PC-3 (cell line): Measurements from ENCODE around the gene VDAC1. TPM values are rescaled to one million over a fixed set of nuclear protein-coding genes. Genes with fewer than 3 reads are reported as not detected.

Source experiments
- ATAC-seq: fragments of 200-7000 bp; cut with Tn5 transposase; 2 replicates; pipeline ENCODE4 v1.9.1; 2020; ENCODE audit warnings: mild to moderate bottlenecking, moderate library complexity
- BruUV-seq: library from RNA; stranded (reverse); fragments of 400-500 nt; replicated peaks from 2 replicates; lab custom pipeline; 2021; lab: Mats Ljungman, UMichigan
- CTCF ChIA-PET: fragments of 300-600 bp; sonication (Branson Sonifier 250); formaldehyde crosslinking; loops from one replicate; lab custom pipeline; 2022; ENCODE audit warnings: antibody characterized with exemption; lab: Charles Lee
- POLR2A ChIA-PET: fragments of 300-600 bp; sonication (Branson Sonifier 250); formaldehyde crosslinking; loops from one replicate; lab custom pipeline; 2022; ENCODE audit warnings: antibody characterized with exemption; ENCODE audit not compliant: unreplicated experiment; lab: Charles Lee
- DNase-seq: peaks from one replicate; pipeline ENCODE4 v3.0.0-alpha.2; 2015
- H2AFZ ChIP-seq: fragments of 300-600 bp; sonication (generic); 2 replicates; pipeline ENCODE4 v1.6.0; 2016; ENCODE audit warnings: antibody characterized with exemption, low read length
- H3F3A ChIP-seq: fragments of 300-600 bp; sonication (generic); one replicate; pipeline ENCODE4 v1.6.0; 2017; ENCODE audit warnings: antibody characterized with exemption, low read length, control low read depth, mild to moderate bottlenecking; ENCODE audit not compliant: unreplicated experiment
- H3K27ac ChIP-seq: fragments of 300-600 bp; sonication (generic); 2 replicates; pipeline ENCODE4 v1.5.1; 2016; ENCODE audit warnings: mild to moderate bottlenecking, low read length
- H3K27me3 ChIP-seq: fragments of 300-600 bp; sonication (generic); 2 replicates; pipeline ENCODE4 v1.6.1; 2016; ENCODE audit warnings: low read length, mixed read lengths
- H3K36me3 ChIP-seq: fragments of 300-600 bp; sonication (generic); 2 replicates; pipeline ENCODE4 v1.6.1; 2016; ENCODE audit warnings: low read depth, mixed run types, low read length, mixed read lengths
- H3K4me1 ChIP-seq: fragments of 300-600 bp; sonication (generic); 2 replicates; pipeline ENCODE4 v1.5.1; 2016; ENCODE audit warnings: low read length; ENCODE audit not compliant: insufficient read depth
- H3K4me2 ChIP-seq: fragments of 300-600 bp; sonication (generic); 2 replicates; pipeline ENCODE4 v1.6.0; 2016; ENCODE audit warnings: low read length
- H3K4me3 ChIP-seq: fragments of 300-600 bp; sonication (generic); 2 replicates; pipeline ENCODE4 v1.5.1; 2016; ENCODE audit warnings: mild to moderate bottlenecking, low read length, mixed read lengths
- H3K79me2 ChIP-seq: fragments of 300-600 bp; sonication (generic); 2 replicates; pipeline ENCODE4 v1.6.1; 2017; ENCODE audit warnings: low read length, mixed read lengths
- H3K9ac ChIP-seq: fragments of 300-600 bp; sonication (generic); 2 replicates; pipeline ENCODE4 v1.6.0; 2016; ENCODE audit warnings: mild to moderate bottlenecking, low read length
- H3K9me2 ChIP-seq: fragments of 300-600 bp; sonication (generic); replicated peaks from 2 replicates; pipeline ENCODE4 v1.6.1; 2016; ENCODE audit warnings: mixed run types, low read length, mixed read lengths
- H3K9me3 ChIP-seq: fragments of 300-600 bp; sonication (generic); 2 replicates; pipeline ENCODE4 v1.6.1; 2016; ENCODE audit warnings: low read length, mixed read lengths
- H4K20me1 ChIP-seq: fragments of 300-600 bp; sonication (generic); 2 replicates; pipeline ENCODE4 v1.6.1; 2016; ENCODE audit warnings: low read length, mixed read lengths
- EZH2 ChIP-seq: fragments of 300-600 bp; sonication (generic); IDR thresholded peaks from one replicate; pipeline ENCODE4 v1.6.1; 2017; ENCODE audit warnings: antibody characterized with exemption, mild to moderate bottlenecking, low read length; ENCODE audit not compliant: unreplicated experiment
- EZH2phosphoT487 ChIP-seq: fragments of 300-600 bp; sonication (generic); IDR thresholded peaks from 2 replicates; pipeline ENCODE4 v1.6.1; 2018; ENCODE audit warnings: mild to moderate bottlenecking, antibody characterized with exemption, low read length, borderline replicate concordance
- intact Hi-C: fragments of 100-400 bp; cut with micrococcal nuclease; formaldehyde crosslinking; loops from 2 replicates; pipeline ENCODE4 v1.9.0; 2023
- total RNA-seq: library from RNA; depleted of rRNA; stranded (reverse); fragments of >200 nt; gene quantifications from 2 replicates; pipeline ENCODE4 v1.2.3, GENCODE V29; 2014
- TF ChIP-seq, protein P1 (sequence below): fragments of 300-600 bp; sonication (generic); conservative IDR thresholded peaks from 2 replicates; pipeline ENCODE4 v1.5.1; 2017; ENCODE audit warnings: antibody characterized with exemption, low read depth, mild to moderate bottlenecking, low read length

The VDAC1 gene
- total RNA-seq, 1 experiment from 2014 or later: 220 TPM

DNA sequence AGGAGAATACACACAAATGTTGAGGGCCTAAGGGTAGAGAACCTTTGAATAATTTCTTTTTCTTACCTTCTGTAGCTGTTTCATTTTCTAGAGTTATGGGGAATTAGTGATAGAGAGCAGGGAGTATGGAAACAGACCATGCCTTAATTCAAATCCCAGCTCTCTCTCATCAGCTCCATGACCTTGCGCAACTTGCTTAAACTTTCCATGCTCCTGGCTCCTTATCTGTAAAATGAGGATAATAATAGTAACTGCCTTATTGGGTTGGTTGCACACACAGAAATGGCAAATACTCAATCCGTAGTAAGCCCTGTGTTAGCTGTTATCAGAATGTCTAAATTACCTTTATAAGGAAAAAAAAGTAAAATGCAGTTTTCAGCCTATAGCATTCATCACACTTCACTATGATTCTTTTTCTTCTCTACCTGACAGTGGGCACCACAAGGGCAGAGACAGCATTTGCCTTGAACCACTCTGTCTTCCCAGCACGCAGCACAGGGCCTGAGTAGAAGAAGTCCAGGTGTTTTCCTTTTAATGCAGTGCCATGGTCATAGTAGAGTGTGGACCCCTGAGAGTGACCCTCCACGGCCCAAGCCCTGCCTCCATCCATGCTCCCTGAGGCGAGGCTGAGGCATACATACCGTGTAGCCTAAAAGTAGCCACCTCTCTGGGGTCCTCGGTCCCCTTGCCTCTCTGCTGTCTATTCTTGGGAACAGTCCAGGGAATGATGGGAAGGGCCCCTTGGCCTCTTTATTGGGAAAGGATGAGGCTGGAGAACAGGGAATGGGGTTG, 53.8 kb downstream of the VDAC1 start:
- CTCF ChIA-PET: no interaction called here
- Histone ChIP-seq H3K79me2 (no peaks in the 10 kb centered on the region), H4K20me1 (no peaks in the 10 kb centered on the region), H3K4me3 (no peak overlapping the region), H3K27me3 (no peaks in the 10 kb centered on the region), H2AFZ (no peak overlapping the region), H3K4me1 (no peaks in the 10 kb centered on the region), H3K27ac (no peak overlapping the region), H3K36me3 (no peaks in the 10 kb centered on the region), H3K9me2 (no peaks in the 10 kb centered on the region), H3F3A (no peaks in the 10 kb centered on the region), H3K9ac (no peak overlapping the region), H3K4me2 (no peak overlapping the region), H3K9me3 (no peaks in the 10 kb centered on the region)
- BruUV-seq: no TSS peak
- DNase-seq (no peak), ATAC-seq (no peak)
- POLR2A ChIA-PET: no interaction called here
- intact Hi-C loops: no loop called here
- TF ChIP-seq EZH2phosphoT487 (no peak), EZH2 (no peak)
- TF ChIP-seq, protein P1, sequence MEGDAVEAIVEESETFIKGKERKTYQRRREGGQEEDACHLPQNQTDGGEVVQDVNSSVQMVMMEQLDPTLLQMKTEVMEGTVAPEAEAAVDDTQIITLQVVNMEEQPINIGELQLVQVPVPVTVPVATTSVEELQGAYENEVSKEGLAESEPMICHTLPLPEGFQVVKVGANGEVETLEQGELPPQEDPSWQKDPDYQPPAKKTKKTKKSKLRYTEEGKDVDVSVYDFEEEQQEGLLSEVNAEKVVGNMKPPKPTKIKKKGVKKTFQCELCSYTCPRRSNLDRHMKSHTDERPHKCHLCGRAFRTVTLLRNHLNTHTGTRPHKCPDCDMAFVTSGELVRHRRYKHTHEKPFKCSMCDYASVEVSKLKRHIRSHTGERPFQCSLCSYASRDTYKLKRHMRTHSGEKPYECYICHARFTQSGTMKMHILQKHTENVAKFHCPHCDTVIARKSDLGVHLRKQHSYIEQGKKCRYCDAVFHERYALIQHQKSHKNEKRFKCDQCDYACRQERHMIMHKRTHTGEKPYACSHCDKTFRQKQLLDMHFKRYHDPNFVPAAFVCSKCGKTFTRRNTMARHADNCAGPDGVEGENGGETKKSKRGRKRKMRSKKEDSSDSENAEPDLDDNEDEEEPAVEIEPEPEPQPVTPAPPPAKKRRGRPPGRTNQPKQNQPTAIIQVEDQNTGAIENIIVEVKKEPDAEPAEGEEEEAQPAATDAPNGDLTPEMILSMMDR: no peak

DNA sequence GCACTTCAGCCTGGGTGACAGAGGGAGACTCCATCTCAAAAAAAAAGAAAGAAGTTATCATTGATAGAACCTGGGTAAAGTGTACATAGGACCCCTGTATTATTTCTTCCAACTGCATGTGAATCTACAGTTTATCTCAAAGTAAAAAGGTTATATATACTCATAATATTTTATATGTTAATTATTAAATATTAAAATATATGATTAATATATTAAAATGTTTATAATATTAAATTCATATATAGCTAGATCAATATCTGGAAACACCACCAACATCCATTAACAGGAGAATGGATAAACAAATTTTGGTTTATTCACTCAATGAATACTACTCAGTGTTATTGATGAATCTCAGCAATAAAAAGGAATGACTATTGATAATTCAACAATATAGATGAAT, 56.1 kb downstream of the VDAC1 start:
- no peak for ATAC-seq

More for the DNA sequence above, 56.1 kb downstream of the VDAC1 start:
- no peak for DNase-seq
- Histone ChIP-seq H3K9me3 (no peaks in the 10 kb centered on the region), H3K9me2 (no peaks in the 10 kb centered on the region), H3K36me3 (no peaks in the 10 kb centered on the region), H3K4me1 (no peaks in the 10 kb centered on the region), H3F3A (no peaks in the 10 kb centered on the region), H3K9ac (no peak overlapping the region), H3K4me3 (no peak overlapping the region), H3K4me2 (no peak overlapping the region), H3K27me3 (no peaks in the 10 kb centered on the region), H2AFZ (no peak overlapping the region), H3K27ac (no peak overlapping the region), H3K79me2 (no peaks in the 10 kb centered on the region), H4K20me1 (no peaks in the 10 kb centered on the region)
- intact Hi-C loops: no loop called here
- TF ChIP-seq EZH2 (no peak), EZH2phosphoT487 (no peak)
- TF ChIP-seq, protein P1: no peak
- CTCF ChIA-PET: no interaction called here
- BruUV-seq: no TSS peak
- POLR2A ChIA-PET: no interaction called here
